Measurements from ENCODE around the gene MCM9. TPM values are rescaled to one million over a fixed set of nuclear protein-coding genes. Genes with fewer than 3 reads are reported as not detected.
A peak's percentile ranks its signal among the peaks of the same experiment; 100 is the strongest.

MCM9 gene
- polyA plus RNA-seq, 2 donors, result 3.7 to 5.2 TPM

DNA sequence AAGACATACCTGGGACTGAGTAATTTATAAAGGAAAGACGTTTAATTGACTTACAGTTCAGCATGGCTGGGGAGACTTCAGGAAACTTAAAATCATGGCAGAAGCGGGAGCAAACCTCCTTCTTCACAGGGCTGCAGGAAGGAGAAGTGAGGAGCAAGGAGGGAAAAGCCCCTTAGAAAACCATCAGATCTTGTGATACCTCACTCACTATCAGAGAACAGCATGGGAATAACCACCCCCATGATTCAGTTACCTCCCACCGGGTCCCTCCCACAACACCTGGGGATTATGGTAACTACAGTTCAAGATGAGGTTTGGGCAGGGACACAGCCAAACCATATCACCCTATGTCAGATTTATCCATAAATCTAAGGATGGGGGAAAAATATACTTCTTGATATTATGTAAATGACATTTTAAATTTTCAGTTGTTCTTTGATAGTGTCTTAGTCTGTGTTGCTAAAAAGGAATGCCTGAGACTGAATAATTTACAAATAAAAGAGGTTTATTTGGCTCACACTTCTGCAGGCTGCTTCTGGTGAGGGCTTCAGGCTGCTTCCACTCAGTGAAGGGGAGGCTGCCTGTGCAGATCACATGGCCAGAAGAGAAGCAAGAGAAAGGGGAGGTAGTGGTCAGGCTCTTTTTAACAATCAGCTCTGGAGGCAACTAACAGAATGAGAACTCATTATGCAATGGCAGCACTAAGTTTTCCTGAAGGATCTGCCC is 1.2 kb upstream of the MCM9 start:
- WGBS, 2 donors, result 70 to 75% methylated on average over 3 of the region's 3 CpGs
- no peaks in the 10 kb centered on the region for H3K27me3 ChIP-seq (ENCODE audit: control insufficient read depth in 1 of 2, insufficient read depth in 2 of 2, low read length in 2 of 2)
- no peak overlapping the region for H3K27ac ChIP-seq (ENCODE audit: low read depth in 2 of 2, low read length in 1 of 2)
- H3K36me3 ChIP-seq (ENCODE audit: control insufficient read depth in 2 of 2, insufficient read depth in 2 of 2, low read length in 1 of 2), result no peaks in the 10 kb centered on the region
- H3K9me3 ChIP-seq (ENCODE audit: control insufficient read depth in 2 of 2, insufficient read depth in 1 of 2, low read depth in 1 of 2, low read length in 1 of 2), result no peaks in the 10 kb centered on the region
- no peaks in the 10 kb centered on the region for H3K4me1 ChIP-seq (ENCODE audit: control insufficient read depth in 2 of 2, insufficient read depth in 2 of 2, low read length in 1 of 2)
- H3K4me3 ChIP-seq (ENCODE audit: low read depth in 1 of 2, low read length in 2 of 2), result no peak overlapping the region

GRCh38 chr6:118935331-118935668 is 341 bp upstream of the MCM9 start:
- H3K27me3 ChIP-seq (ENCODE audit: control insufficient read depth in 1 of 2, insufficient read depth in 2 of 2, low read length in 2 of 2), result no peaks in the 10 kb centered on the region
- WGBS, 2 donors, result 28 to 34% methylated on average over 1 of the region's 1 CpG
- H3K4me3 ChIP-seq (ENCODE audit: low read depth in 1 of 2, low read length in 2 of 2), result peak overlapping the region; percentile 72 to 87
- no peaks in the 10 kb centered on the region for H3K36me3 ChIP-seq (ENCODE audit: control insufficient read depth in 2 of 2, insufficient read depth in 2 of 2, low read length in 1 of 2)
- H3K9me3 ChIP-seq (ENCODE audit: control insufficient read depth in 2 of 2, insufficient read depth in 1 of 2, low read depth in 1 of 2, low read length in 1 of 2), result no peaks in the 10 kb centered on the region
- H3K27ac ChIP-seq (ENCODE audit: low read depth in 2 of 2, low read length in 1 of 2), result peak overlapping the region; percentile 92 to 93
- H3K4me1 ChIP-seq (ENCODE audit: control insufficient read depth in 2 of 2, insufficient read depth in 2 of 2, low read length in 1 of 2), result no peaks in the 10 kb centered on the region

- Histone ChIP-seq H3K9me3 (ENCODE audit: control insufficient read depth in 2 of 2, insufficient read depth in 1 of 2, low read depth in 1 of 2, low read length in 1 of 2) (no peaks in the 10 kb centered on the region), H3K27ac (ENCODE audit: low read depth in 2 of 2, low read length in 1 of 2) (peak overlapping the region; percentile 92 to 93), H3K36me3 (ENCODE audit: control insufficient read depth in 2 of 2, insufficient read depth in 2 of 2, low read length in 1 of 2) (no peaks in the 10 kb centered on the region), H3K4me3 (ENCODE audit: low read depth in 1 of 2, low read length in 2 of 2) (peak overlapping the region; percentile 72 to 87), H3K4me1 (ENCODE audit: control insufficient read depth in 2 of 2, insufficient read depth in 2 of 2, low read length in 1 of 2) (no peaks in the 10 kb centered on the region), H3K27me3 (ENCODE audit: control insufficient read depth in 1 of 2, insufficient read depth in 2 of 2, low read length in 2 of 2) (no peaks in the 10 kb centered on the region)
- 21 to 22% methylated on average over 8 of the region's 8 CpGs for WGBS, 2 donors
Observed at GRCh38 chr6:118933855-118934460, 1.0 kb downstream of the MCM9 start.

DNA sequence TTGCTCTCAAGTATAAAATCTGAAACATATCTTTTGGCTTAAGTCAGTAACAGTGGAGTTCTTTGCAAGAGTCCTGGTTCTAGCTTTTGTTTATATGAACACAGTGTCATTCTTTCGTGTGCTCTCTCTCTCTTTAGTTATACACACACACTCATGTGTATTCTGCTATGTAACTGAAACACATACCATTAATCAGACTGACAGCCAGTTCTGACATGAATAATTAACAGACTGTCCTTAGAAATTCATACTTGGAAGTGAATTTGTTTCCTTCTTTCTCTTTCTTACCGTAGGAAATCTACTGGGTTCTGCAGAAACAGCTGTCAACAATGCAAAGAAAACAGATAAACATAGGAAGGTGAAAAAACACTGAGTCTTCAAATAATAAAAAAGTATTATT is 2.5 kb downstream of the MCM9 start:
- peaks cover 0 to 3% of the 10 kb centered on the region in 2 donors for H3K36me3 ChIP-seq (ENCODE audit: control insufficient read depth in 2 of 2, insufficient read depth in 2 of 2, low read length in 1 of 2)
- H3K9me3 ChIP-seq (ENCODE audit: control insufficient read depth in 2 of 2, insufficient read depth in 1 of 2, low read depth in 1 of 2, low read length in 1 of 2), result no peaks in the 10 kb centered on the region
- H3K27me3 ChIP-seq (ENCODE audit: control insufficient read depth in 1 of 2, insufficient read depth in 2 of 2, low read length in 2 of 2), result no peaks in the 10 kb centered on the region
- H3K4me3 ChIP-seq (ENCODE audit: low read depth in 1 of 2, low read length in 2 of 2), result no peak overlapping the region
- WGBS, 2 donors, result 28 to 30% methylated on average over 2 of the region's 2 CpGs
- no peak overlapping the region for H3K27ac ChIP-seq (ENCODE audit: low read depth in 2 of 2, low read length in 1 of 2)
- H3K4me1 ChIP-seq (ENCODE audit: control insufficient read depth in 2 of 2, insufficient read depth in 2 of 2, low read length in 1 of 2), result no peaks in the 10 kb centered on the region

- H3K4me1 ChIP-seq (ENCODE audit: control insufficient read depth in 2 of 2, insufficient read depth in 2 of 2, low read length in 1 of 2), result no peaks in the 10 kb centered on the region
- no peaks in the 10 kb centered on the region for H3K27me3 ChIP-seq (ENCODE audit: control insufficient read depth in 1 of 2, insufficient read depth in 2 of 2, low read length in 2 of 2)
- WGBS, 2 donors, result 87 to 88% methylated on average over 5 of the region's 5 CpGs
- no peak overlapping the region for H3K4me3 ChIP-seq (ENCODE audit: low read depth in 1 of 2, low read length in 2 of 2)
- H3K27ac ChIP-seq (ENCODE audit: low read depth in 2 of 2, low read length in 1 of 2), result no peak overlapping the region
- H3K36me3 ChIP-seq (ENCODE audit: control insufficient read depth in 2 of 2, insufficient read depth in 2 of 2, low read length in 1 of 2), result peaks cover 0 to 3% of the 10 kb centered on the region in 2 donors
- H3K9me3 ChIP-seq (ENCODE audit: control insufficient read depth in 2 of 2, insufficient read depth in 1 of 2, low read depth in 1 of 2, low read length in 1 of 2), result no peaks in the 10 kb centered on the region
Observed at GRCh38 chr6:118931436-118931835, 3.5 kb downstream of the MCM9 start.

DNA sequence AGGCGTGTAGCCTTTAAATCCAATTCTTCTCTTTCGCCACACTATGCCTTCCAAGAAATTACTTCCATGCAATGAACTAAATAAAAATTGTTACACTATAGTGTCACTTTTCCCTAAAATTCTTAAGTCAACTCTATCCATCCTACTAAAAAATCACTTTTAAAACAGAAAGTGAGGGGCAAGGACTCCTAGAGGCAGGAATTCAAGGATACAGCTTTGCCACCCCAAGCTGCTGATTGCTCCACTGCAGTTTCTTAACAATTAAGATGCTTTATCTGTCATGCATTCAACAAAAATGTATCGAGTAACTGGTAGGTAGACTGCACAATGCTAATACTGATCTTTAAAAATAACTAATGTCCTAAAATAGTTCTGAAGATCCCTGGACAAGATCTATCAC is 4.3 kb downstream of the MCM9 start:
- no peaks in the 10 kb centered on the region for H3K4me1 ChIP-seq (ENCODE audit: control insufficient read depth in 2 of 2, insufficient read depth in 2 of 2, low read length in 1 of 2)
- 97% methylated on average over 3 of the region's 3 CpGs for WGBS, 2 donors
- no peaks in the 10 kb centered on the region for H3K27me3 ChIP-seq (ENCODE audit: control insufficient read depth in 1 of 2, insufficient read depth in 2 of 2, low read length in 2 of 2)
- no peaks in the 10 kb centered on the region for H3K9me3 ChIP-seq (ENCODE audit: control insufficient read depth in 2 of 2, insufficient read depth in 1 of 2, low read depth in 1 of 2, low read length in 1 of 2)
- peaks cover 0 to 3% of the 10 kb centered on the region in 2 donors for H3K36me3 ChIP-seq (ENCODE audit: control insufficient read depth in 2 of 2, insufficient read depth in 2 of 2, low read length in 1 of 2)
- H3K27ac ChIP-seq (ENCODE audit: low read depth in 2 of 2, low read length in 1 of 2), result no peak overlapping the region
- H3K4me3 ChIP-seq (ENCODE audit: low read depth in 1 of 2, low read length in 2 of 2), result no peak overlapping the region

- Histone ChIP-seq H3K4me1 (ENCODE audit: control insufficient read depth in 2 of 2, insufficient read depth in 2 of 2, low read length in 1 of 2) (no peaks in the 10 kb centered on the region), H3K36me3 (ENCODE audit: control insufficient read depth in 2 of 2, insufficient read depth in 2 of 2, low read length in 1 of 2) (peaks cover 9 to 14% of the 10 kb centered on the region in 2 donors), H3K27me3 (ENCODE audit: control insufficient read depth in 1 of 2, insufficient read depth in 2 of 2, low read length in 2 of 2) (no peaks in the 10 kb centered on the region), H3K9me3 (ENCODE audit: control insufficient read depth in 2 of 2, insufficient read depth in 1 of 2, low read depth in 1 of 2, low read length in 1 of 2) (no peaks in the 10 kb centered on the region), H3K4me3 (ENCODE audit: low read depth in 1 of 2, low read length in 2 of 2) (no peak overlapping the region), H3K27ac (ENCODE audit: low read depth in 2 of 2, low read length in 1 of 2) (no peak overlapping the region)
- 91 to 94% methylated on average over 3 of the region's 3 CpGs for WGBS, 2 donors
Observed at GRCh38 chr6:118923035-118923434, 11.9 kb downstream of the MCM9 start.

GRCh38 chr6:118921084-118921483 is 13.9 kb downstream of the MCM9 start:
- Histone ChIP-seq H3K27me3 (ENCODE audit: control insufficient read depth in 1 of 2, insufficient read depth in 2 of 2, low read length in 2 of 2) (no peaks in the 10 kb centered on the region), H3K36me3 (ENCODE audit: control insufficient read depth in 2 of 2, insufficient read depth in 2 of 2, low read length in 1 of 2) (peaks cover 9 to 11% of the 10 kb centered on the region in 2 donors), H3K9me3 (ENCODE audit: control insufficient read depth in 2 of 2, insufficient read depth in 1 of 2, low read depth in 1 of 2, low read length in 1 of 2) (no peaks in the 10 kb centered on the region), H3K27ac (ENCODE audit: low read depth in 2 of 2, low read length in 1 of 2) (no peak overlapping the region), H3K4me1 (ENCODE audit: control insufficient read depth in 2 of 2, insufficient read depth in 2 of 2, low read length in 1 of 2) (no peaks in the 10 kb centered on the region), H3K4me3 (ENCODE audit: low read depth in 1 of 2, low read length in 2 of 2) (no peak overlapping the region)
- WGBS, 2 donors, result 97 to 98% methylated on average over 1 of the region's 1 CpG

- H3K9me3 ChIP-seq (ENCODE audit: control insufficient read depth in 2 of 2, insufficient read depth in 1 of 2, low read depth in 1 of 2, low read length in 1 of 2), result no peaks in the 10 kb centered on the region
- no peaks in the 10 kb centered on the region for H3K4me1 ChIP-seq (ENCODE audit: control insufficient read depth in 2 of 2, insufficient read depth in 2 of 2, low read length in 1 of 2)
- no peak overlapping the region for H3K27ac ChIP-seq (ENCODE audit: low read depth in 2 of 2, low read length in 1 of 2)
- no peaks in the 10 kb centered on the region for H3K27me3 ChIP-seq (ENCODE audit: control insufficient read depth in 1 of 2, insufficient read depth in 2 of 2, low read length in 2 of 2)
- peaks cover 11 to 12% of the 10 kb centered on the region in 2 donors for H3K36me3 ChIP-seq (ENCODE audit: control insufficient read depth in 2 of 2, insufficient read depth in 2 of 2, low read length in 1 of 2)
- WGBS, 2 donors, result 81 to 85% methylated on average over 2 of the region's 2 CpGs
- no peak overlapping the region for H3K4me3 ChIP-seq (ENCODE audit: low read depth in 1 of 2, low read length in 2 of 2)
Observed at GRCh38 chr6:118918329-118918725, 16.6 kb downstream of the MCM9 start.

Data from esophagus (tissue), 2 donors.